Measurements from ENCODE around the gene TBX5.

TBX5 gene

GRCh38 chr12:114405519-114406271, at the start of gene TBX5:
Gene TBX5, minus strand, starts transcription at chr12:114406144. Its CDS starts 2,246 bp downstream, at chr12:114403898.
- no peaks in the 10 kb centered on the region for H3K36me3 ChIP-seq (ENCODE audit: control insufficient read depth, insufficient read depth, low read length)
- H3K9me3 ChIP-seq (ENCODE audit: control insufficient read depth, insufficient read depth, low read length), result no peaks in the 10 kb centered on the region
- DNase-seq (ENCODE audit: low read depth, low spot score), result no peak
- peaks cover 98% of the 10 kb centered on the region for H3K27me3 ChIP-seq (ENCODE audit: control insufficient read depth, insufficient read depth, low read length)
- no peak within 1 kb of the TSS for H3K27ac ChIP-seq (ENCODE audit: low read length)
- WGBS (ENCODE audit: insufficient coverage, insufficient read length), result no CpG with 5 or more reads among the region's 39 CpGs
- no peak within 1 kb of the TSS for H3K4me3 ChIP-seq (ENCODE audit: low read length)
- peaks cover 10% of the 10 kb centered on the region for H3K4me1 ChIP-seq (ENCODE audit: control insufficient read depth, insufficient read depth, low read length)

GRCh38 chr12:114451657-114452056, 45.7 kb upstream of the TBX5 start:
- Histone ChIP-seq H3K27ac (ENCODE audit: low read length) (no peak overlapping the region), H3K27me3 (ENCODE audit: control insufficient read depth, insufficient read depth, low read length) (peaks cover 48% of the 10 kb centered on the region), H3K4me3 (ENCODE audit: low read length) (no peak overlapping the region), H3K4me1 (ENCODE audit: control insufficient read depth, insufficient read depth, low read length) (peaks cover 5% of the 10 kb centered on the region; the same call in 1 of the 2 replicates), H3K36me3 (ENCODE audit: control insufficient read depth, insufficient read depth, low read length) (no peaks in the 10 kb centered on the region), H3K9me3 (ENCODE audit: control insufficient read depth, insufficient read depth, low read length) (no peaks in the 10 kb centered on the region)
- DNase-seq (ENCODE audit: low read depth, low spot score), result no peak
- WGBS (ENCODE audit: insufficient coverage, insufficient read length), result 100% methylated on average over 1 of the region's 2 CpGs

- no peak overlapping the region for H3K4me3 ChIP-seq (ENCODE audit: low read length)
Observed at GRCh38 chr12:114450515-114451300, 44.8 kb upstream of the TBX5 start.

DNA sequence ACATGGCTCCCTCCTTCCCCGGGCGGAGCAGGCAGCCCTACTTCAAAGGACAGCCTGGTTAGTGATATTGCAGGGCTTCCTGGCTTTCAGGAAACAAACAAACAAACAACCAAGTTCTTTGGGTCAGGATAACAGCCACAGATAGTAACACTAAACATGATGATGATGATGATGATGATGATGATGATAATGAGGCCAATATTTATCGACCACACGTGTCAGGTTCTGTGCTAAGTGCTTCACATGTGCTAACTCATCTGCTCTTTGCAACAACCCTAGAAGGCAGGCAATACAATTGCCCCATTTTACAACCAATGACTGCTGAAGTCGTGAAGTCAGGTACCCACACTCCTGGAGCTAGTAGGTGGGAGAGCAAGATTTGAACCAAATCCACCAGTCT, 44.1 kb upstream of the TBX5 start:
- WGBS (ENCODE audit: insufficient coverage, insufficient read length), result no CpG with 5 or more reads among the region's 5 CpGs
- H3K4me3 ChIP-seq (ENCODE audit: low read length), result no peak overlapping the region
- H3K27ac ChIP-seq (ENCODE audit: low read length), result no peak overlapping the region
- H3K9me3 ChIP-seq (ENCODE audit: control insufficient read depth, insufficient read depth, low read length), result no peaks in the 10 kb centered on the region
- H3K27me3 ChIP-seq (ENCODE audit: control insufficient read depth, insufficient read depth, low read length), result peaks cover 64% of the 10 kb centered on the region
- H3K36me3 ChIP-seq (ENCODE audit: control insufficient read depth, insufficient read depth, low read length), result no peaks in the 10 kb centered on the region
- H3K4me1 ChIP-seq (ENCODE audit: control insufficient read depth, insufficient read depth, low read length), result peaks cover 5% of the 10 kb centered on the region; the same call in 1 of the 2 replicates
- no peak for DNase-seq (ENCODE audit: low read depth, low spot score)

More at GRCh38 chr12:114450515-114451300, 44.8 kb upstream of the TBX5 start:
- no peak for DNase-seq (ENCODE audit: low read depth, low spot score)
- Histone ChIP-seq H3K36me3 (ENCODE audit: control insufficient read depth, insufficient read depth, low read length) (no peaks in the 10 kb centered on the region), H3K27ac (ENCODE audit: low read length) (no peak overlapping the region), H3K27me3 (ENCODE audit: control insufficient read depth, insufficient read depth, low read length) (peaks cover 58% of the 10 kb centered on the region), H3K9me3 (ENCODE audit: control insufficient read depth, insufficient read depth, low read length) (no peaks in the 10 kb centered on the region), H3K4me1 (ENCODE audit: control insufficient read depth, insufficient read depth, low read length) (peaks cover 5% of the 10 kb centered on the region; the same call in 1 of the 2 replicates)
- no CpG with 5 or more reads among the region's 7 CpGs for WGBS (ENCODE audit: insufficient coverage, insufficient read length)

DNA sequence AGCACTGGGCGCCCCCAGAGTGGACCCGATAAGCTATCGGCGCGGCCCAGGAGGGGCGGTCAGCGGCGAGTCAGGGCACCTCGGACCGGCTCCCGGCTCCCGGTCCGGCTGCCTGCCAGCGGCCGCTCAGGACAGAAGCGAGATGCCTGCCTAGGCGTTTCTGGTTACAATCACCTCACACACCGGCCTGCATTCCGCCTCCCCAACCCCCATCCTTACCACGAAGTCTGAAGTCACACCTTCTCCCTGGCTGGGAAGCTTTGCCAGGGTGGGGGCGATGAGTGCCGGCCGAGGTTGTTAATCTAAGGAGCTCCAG, 42.6 kb upstream of the TBX5 start:
- no peak for DNase-seq (ENCODE audit: low read depth, low spot score)
- WGBS (ENCODE audit: insufficient coverage, insufficient read length), result no CpG with 5 or more reads among the region's 23 CpGs
- Histone ChIP-seq H3K4me3 (ENCODE audit: low read length) (no peak overlapping the region), H3K27me3 (ENCODE audit: control insufficient read depth, insufficient read depth, low read length) (peaks cover 78% of the 10 kb centered on the region), H3K9me3 (ENCODE audit: control insufficient read depth, insufficient read depth, low read length) (no peaks in the 10 kb centered on the region), H3K4me1 (ENCODE audit: control insufficient read depth, insufficient read depth, low read length) (peaks cover 5% of the 10 kb centered on the region; the same call in 1 of the 2 replicates), H3K27ac (ENCODE audit: low read length) (no peak overlapping the region), H3K36me3 (ENCODE audit: control insufficient read depth, insufficient read depth, low read length) (no peaks in the 10 kb centered on the region)

GRCh38 chr12:114447799-114448617, 42.1 kb upstream of the TBX5 start:
- Histone ChIP-seq H3K4me3 (ENCODE audit: low read length) (no peak overlapping the region), H3K4me1 (ENCODE audit: control insufficient read depth, insufficient read depth, low read length) (peaks cover 5% of the 10 kb centered on the region; the same call in 1 of the 2 replicates), H3K9me3 (ENCODE audit: control insufficient read depth, insufficient read depth, low read length) (no peaks in the 10 kb centered on the region), H3K36me3 (ENCODE audit: control insufficient read depth, insufficient read depth, low read length) (no peaks in the 10 kb centered on the region), H3K27ac (ENCODE audit: low read length) (no peak overlapping the region), H3K27me3 (ENCODE audit: control insufficient read depth, insufficient read depth, low read length) (peaks cover 84% of the 10 kb centered on the region)
- no peak for DNase-seq (ENCODE audit: low read depth, low spot score)
- no CpG with 5 or more reads among the region's 36 CpGs for WGBS (ENCODE audit: insufficient coverage, insufficient read length)

DNA sequence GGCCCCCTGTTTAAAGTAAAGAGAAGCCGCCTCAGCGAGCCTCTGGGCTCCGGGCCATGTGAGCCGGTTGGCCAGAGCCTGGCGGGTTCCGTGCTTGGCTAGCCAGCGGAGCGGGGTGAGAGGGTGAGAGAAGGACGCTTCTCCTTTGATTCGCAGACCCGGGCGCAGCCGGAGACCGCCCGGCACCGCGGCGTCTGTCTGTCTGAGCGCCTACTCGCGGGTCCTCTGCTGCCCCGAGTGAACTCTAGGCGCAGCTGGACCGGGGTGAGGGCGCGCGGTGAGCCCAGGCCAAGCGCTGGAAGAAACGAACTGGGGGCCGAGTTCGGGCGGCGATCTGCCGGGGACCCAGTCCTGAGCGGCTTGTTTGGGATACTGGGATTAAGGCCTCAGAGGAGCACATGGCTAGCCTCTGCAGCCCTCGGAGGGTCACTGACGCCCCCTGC, 41.4 kb upstream of the TBX5 start:
- no peak overlapping the region for H3K27ac ChIP-seq (ENCODE audit: low read length)
- no CpG with 5 or more reads among the region's 37 CpGs for WGBS (ENCODE audit: insufficient coverage, insufficient read length)
- H3K4me3 ChIP-seq (ENCODE audit: low read length), result no peak overlapping the region
- peaks cover 5% of the 10 kb centered on the region; the same call in 1 of the 2 replicates for H3K4me1 ChIP-seq (ENCODE audit: control insufficient read depth, insufficient read depth, low read length)
- DNase-seq (ENCODE audit: low read depth, low spot score), result no peak
- H3K27me3 ChIP-seq (ENCODE audit: control insufficient read depth, insufficient read depth, low read length), result peaks cover 90% of the 10 kb centered on the region
- H3K36me3 ChIP-seq (ENCODE audit: control insufficient read depth, insufficient read depth, low read length), result no peaks in the 10 kb centered on the region
- no peaks in the 10 kb centered on the region for H3K9me3 ChIP-seq (ENCODE audit: control insufficient read depth, insufficient read depth, low read length)

GRCh38 chr12:114445401-114446323, 39.7 kb upstream of the TBX5 start:
- DNase-seq (ENCODE audit: low read depth, low spot score), result no peak
- H3K27me3 ChIP-seq (ENCODE audit: control insufficient read depth, insufficient read depth, low read length), result peaks cover 93% of the 10 kb centered on the region
- no CpG with 5 or more reads among the region's 32 CpGs for WGBS (ENCODE audit: insufficient coverage, insufficient read length)

DNA sequence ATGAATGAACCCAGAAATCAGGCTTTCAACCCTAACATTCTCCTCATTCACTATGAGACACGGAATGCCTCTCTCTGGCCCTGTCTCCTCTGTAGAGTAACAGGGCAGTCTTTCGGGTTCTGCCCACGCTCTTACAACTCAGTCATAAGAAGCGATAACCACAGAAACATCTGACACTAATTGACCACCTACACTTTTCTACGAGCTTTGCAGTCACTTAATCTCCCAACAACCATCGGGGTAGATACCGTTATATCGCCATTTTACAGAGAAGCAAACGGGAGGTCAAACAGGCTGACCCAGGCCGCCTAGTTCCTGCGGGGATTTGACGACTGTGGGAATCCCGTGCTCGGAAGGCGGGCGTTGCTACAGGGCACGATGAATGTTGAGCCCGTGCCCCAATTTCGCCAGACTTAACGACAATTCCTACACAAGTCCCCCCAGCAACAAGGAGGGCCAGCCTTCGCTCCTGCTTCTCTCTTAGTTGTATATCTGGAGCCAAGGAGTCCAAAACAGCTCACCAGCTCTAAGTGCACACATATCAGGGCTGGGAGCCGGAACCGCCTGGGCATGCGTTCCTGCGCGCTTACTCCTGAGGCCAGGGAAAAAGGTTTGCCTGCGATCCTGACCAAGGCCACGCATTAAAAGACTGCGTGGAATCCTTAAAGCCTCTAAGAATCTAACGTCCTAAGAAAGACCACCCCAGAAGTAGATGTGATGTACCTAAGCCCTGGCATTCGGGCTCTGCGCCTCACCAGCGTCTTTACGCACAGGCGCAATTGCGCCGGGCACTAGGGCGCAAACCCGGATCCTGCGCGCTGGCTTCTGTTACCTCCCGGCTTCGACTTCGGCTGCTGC, 38.7 kb upstream of the TBX5 start:
- Histone ChIP-seq H3K9me3 (ENCODE audit: control insufficient read depth, insufficient read depth, low read length) (no peaks in the 10 kb centered on the region), H3K36me3 (ENCODE audit: control insufficient read depth, insufficient read depth, low read length) (no peaks in the 10 kb centered on the region), H3K27ac (ENCODE audit: low read length) (no peak overlapping the region), H3K4me1 (ENCODE audit: control insufficient read depth, insufficient read depth, low read length) (peaks cover 6% of the 10 kb centered on the region), H3K4me3 (ENCODE audit: low read length) (no peak overlapping the region), H3K27me3 (ENCODE audit: control insufficient read depth, insufficient read depth, low read length) (peaks cover 98% of the 10 kb centered on the region)
- DNase-seq (ENCODE audit: low read depth, low spot score), result no peak
- no CpG with 5 or more reads among the region's 44 CpGs for WGBS (ENCODE audit: insufficient coverage, insufficient read length)

More at GRCh38 chr12:114445401-114446323, 39.7 kb upstream of the TBX5 start:
- H3K27ac ChIP-seq (ENCODE audit: low read length), result no peak overlapping the region
- no peaks in the 10 kb centered on the region for H3K9me3 ChIP-seq (ENCODE audit: control insufficient read depth, insufficient read depth, low read length)
- H3K4me3 ChIP-seq (ENCODE audit: low read length), result no peak overlapping the region
- H3K4me1 ChIP-seq (ENCODE audit: control insufficient read depth, insufficient read depth, low read length), result peaks cover 6% of the 10 kb centered on the region
- no peaks in the 10 kb centered on the region for H3K36me3 ChIP-seq (ENCODE audit: control insufficient read depth, insufficient read depth, low read length)
